HG03558 (cell line): ENCODE measurements around the gene ITGA11.

Experiments
- ATAC-seq: cut with Tn5 transposase; IDR thresholded peaks from one replicate; pipeline ENCODE4 v1.9.1; 2021; ENCODE audit warnings: moderate number of reproducible peaks; ENCODE audit not compliant: unreplicated experiment; ENCODE audit errors: extremely low read depth

ITGA11 gene

DNA sequence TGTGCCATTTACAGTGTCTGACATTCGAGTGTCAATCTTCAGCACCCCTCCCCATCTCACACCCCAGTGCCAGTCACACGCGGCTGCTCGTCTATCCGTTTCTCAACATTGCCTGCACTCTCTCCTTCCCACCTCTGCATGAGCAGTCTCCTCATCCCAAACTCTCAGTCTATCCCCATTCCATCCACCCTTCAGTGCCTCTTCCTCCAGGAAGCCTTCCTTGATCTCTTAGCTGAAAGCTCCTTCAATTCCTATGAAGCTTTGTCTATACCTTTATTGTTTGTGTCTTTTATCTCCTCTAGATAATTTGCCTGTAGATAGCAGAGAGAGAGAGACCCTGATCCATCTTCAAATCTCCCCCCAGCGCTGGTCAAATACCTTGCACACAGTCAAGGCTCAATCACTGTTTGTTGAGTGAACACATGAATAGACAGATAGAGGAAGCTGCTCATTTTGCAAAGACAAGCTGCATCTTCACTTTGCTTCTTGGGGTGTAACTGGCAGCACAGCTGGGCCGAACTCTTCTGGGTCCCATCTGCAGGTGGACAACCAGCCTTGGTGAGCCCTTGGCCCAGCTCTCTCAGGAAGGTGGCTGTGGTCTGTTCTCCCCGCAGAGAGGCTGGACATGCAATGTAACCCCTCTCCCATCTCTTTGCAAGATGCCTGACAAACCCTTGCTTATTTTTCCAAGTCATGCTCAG lies 52.8 kb downstream of the ITGA11 start:
- no peak for ATAC-seq

DNA sequence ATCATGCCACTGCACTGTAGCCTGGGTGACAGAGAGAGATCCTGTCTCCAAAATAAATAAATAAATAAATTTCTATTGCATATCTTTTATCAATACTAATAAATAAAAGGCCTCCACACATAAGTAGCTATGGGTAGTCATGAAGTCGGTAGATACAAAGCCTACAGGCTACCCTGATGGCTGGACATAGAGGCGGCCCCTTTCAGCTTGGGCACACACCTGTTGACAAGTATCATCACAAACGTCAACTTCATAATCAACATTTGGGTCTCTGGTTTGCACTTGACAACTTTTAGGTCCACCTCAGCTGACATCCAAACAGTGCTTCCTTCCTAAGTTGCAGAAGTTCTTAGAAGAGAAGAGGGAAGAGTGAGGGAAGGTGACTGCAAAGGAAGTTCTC lies 53.4 kb downstream of the ITGA11 start:
- ATAC-seq, result no peak

- no peak for ATAC-seq
These were observed 54.2 kb downstream of the ITGA11 start for GRCh38 chr15:68377766-68378165.

DNA sequence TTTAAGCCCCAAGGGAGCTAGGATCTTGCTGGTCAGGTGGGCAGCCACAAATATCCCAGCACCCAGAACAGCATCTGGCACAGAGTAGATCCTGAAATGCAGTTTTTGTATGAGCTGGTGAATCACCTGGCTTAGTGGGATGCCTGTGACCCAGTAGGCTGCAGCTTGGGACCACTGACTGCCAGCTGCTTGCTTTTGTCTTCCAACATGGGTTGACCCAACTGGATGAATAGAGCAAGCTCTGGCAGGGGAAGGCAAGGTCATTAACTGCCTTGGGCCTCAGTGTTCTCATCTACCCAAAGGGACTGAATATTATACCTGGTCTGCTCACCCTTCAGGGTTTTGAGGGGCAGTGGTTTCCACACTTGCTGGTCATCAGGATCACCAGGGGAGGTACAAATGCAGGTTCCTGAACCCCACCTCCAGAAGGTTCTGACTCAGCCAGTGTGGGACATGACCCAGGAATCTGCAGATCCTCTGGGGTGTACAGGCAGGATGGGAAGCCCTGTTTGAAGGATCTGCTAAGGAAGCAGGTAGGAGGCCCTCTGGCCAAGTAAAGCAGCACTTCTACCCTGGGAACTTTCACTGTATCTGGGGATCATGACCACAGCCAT lies 55.4 kb downstream of the ITGA11 start:
- no peak for ATAC-seq

DNA sequence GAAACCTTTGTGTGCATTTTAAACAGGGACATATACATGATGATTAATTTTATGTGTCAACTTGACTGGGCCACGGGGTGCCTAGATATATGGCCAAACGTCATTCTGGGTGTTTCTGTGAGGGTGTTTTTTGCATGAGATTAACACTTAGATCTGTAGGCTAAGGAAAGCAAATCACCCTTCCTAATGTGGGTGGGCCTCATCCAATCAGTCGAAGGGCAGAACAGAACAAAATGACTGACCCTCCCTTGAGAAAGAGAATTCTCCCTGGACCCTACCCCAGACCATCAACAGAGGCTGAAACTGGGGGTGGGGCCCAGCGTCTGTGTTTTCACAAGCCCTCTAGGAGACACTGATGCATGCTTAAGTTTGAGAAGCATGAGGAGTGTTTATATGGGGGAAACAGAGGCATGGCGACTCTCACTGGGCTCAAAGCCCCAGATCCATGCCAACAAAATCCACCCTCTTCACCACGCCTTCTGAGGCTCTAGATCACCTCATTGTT lies 56.2 kb downstream of the ITGA11 start:
- no peak for ATAC-seq

DNA sequence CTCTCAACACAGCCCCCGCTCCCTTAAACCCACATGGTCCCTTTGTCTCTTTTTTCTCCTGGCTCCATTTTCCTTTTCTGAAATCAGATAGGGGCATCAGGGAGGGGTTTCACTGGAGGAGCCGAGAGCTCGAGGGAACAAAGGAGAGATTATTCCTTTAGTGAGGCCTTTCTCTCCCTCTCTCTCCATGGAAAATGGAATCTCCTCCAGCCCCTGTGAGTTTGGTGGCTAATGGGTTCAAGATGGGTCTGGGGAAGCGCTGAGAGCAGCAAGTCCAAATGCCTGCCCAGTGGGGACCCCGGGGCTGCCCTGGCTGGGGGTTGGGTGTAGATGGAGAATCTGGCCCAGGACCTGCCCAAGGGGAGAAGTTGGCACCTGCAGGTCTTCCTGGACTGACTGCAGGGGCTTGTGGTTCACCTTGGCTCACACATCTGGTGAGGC lies 56.8 kb downstream of the ITGA11 start:
- no peak for ATAC-seq

GRCh38 chr15:68374168-68374745 lies 57.7 kb downstream of the ITGA11 start:
- ATAC-seq, result no peak

- ATAC-seq, result no peak
These were observed 58.9 kb downstream of the ITGA11 start for GRCh38 chr15:68373028-68373427.

- no peak for ATAC-seq
These were observed 59.6 kb downstream of the ITGA11 start for GRCh38 chr15:68372291-68372811.

GRCh38 chr15:68371851-68372250 lies 60.1 kb downstream of the ITGA11 start:
- no peak for ATAC-seq

DNA sequence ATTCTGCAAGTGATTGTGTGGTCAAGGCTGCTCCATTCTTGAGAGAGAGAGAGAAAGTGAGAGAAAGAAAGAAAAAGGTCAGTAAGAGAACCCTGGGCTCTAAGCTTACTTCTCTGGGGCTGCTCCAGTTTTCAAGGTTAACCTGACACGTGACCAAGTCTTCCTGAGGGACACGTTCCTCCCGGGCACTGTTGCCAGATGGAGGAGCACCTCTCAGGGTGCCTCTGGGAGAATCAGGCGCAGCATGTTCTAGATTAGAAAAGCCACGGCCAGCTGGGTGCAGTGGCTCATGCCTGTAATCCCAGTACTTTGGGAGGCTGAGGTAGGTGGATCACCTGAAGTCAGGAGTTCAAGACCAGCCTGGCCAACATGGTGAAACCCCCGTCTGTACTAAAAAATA lies 60.8 kb downstream of the ITGA11 start:
- no peak for ATAC-seq

GRCh38 chr15:68370768-68371151 lies 61.2 kb downstream of the ITGA11 start:
- no peak for ATAC-seq

- ATAC-seq, result no peak
These were observed 61.8 kb downstream of the ITGA11 start for GRCh38 chr15:68369931-68370767.

- ATAC-seq, result no peak
These were observed 63.1 kb downstream of the ITGA11 start for GRCh38 chr15:68368731-68369435.

DNA sequence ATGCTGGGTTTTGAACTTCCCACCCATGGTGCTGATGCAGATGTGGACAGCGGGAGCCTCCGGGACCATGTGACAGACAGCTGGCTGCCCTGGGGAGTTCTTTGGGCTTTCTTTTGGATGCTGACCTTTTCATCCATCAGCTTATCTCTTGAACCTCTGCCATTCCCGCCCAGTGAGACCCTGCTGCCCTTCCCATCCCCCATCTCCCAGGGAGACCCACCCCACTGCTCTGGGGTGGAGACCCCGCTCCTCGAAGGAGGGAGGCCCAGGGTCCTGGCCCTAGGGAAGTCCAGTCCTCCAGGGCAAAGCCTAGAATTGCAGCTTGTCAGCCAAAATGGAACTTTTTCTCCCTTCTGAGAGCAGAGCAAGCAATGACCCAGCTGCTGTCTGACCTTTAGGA lies 64.0 kb downstream of the ITGA11 start:
- no peak for ATAC-seq

GRCh38 chr15:68367226-68367625 lies 64.7 kb downstream of the ITGA11 start:
- no peak for ATAC-seq

DNA sequence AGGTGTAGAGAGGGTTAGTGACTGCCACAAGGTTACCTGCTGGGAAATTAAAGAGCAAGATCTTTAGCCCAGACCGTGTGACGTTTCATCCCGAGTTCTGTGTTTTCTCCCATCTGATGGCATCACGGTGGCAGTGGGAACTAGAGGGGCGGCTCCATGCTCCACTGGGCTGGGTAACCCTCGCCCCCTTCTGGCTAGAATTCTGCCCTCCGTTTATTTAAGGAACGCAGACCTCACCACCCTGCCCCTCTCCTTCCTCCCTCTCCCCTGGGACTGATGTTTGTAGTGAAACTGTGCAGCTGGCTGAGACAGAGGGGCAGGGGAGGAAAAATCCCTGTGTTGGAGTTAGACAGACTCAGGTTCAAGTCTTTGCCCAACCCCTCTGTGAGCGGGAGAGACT lies 65.6 kb downstream of the ITGA11 start:
- ATAC-seq, result no peak

DNA sequence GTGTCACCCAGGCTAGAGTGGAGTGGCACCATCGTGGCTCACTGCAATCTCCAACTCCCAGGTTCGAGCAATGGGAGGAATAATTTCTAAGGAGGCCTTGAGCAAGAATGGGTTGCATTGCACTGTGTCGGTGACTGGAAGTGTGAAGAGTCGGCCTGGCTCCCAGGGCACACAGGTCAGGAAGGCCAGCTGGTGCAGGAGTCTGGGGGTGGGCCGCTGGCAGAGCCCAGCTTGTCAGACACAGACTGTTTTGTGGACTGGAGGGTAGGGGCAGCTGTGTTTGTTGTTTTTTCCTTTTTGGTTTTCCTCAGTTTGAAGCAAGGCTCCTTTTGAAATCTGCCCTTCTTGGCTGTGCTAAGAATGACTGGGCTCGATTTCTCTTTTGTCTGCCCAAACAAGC lies 66.2 kb downstream of the ITGA11 start:
- ATAC-seq, result no peak

DNA sequence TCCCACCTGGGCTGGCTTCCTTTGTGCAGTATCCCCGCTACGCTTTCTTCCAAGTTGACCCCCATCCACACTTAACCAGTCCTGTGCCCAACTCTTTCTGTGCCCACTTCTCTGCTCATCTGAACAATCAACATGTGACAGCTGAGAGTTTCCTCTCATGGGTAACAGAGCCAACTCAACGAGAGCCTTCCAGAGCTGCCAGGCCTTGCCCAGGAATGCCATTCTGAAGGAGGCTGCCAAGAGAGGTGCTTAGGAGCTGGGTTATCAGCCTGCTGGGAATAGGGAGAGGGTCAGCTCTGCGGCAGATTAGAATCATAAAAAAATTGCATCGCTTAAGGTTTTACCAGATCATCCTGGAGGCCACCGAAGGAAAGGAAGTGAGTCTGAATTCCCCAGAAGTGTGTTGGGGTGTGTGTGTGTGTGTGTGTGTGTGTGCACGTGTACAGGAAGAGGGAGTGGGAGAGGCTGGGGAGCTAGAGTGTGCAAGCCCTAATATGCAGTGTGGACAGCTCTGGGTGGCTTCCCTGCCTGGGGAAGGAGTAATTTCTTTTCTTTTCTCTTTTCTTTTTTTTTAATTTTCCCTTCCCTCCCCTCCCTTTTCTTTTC lies 66.7 kb downstream of the ITGA11 start:
- ATAC-seq, result no peak

DNA sequence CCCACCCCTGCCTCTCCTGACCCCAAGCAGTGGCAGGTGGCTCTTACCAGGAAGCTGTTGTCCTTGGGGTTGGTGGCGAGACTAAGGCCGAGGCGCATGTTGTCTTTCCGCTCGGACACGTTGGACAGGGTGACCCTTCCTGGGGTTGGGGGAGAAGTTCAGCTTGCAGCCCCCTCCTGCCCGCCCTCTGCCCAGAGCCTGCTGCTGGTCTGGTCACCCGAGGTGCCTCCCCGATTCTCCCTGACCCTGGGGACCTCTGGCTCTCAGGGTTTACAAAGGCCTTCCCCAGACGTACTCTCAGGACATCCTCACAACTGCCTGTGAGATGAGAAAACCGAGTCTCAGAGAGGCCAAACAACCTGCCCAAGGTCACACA lies 67.3 kb downstream of the ITGA11 start:
- no peak for ATAC-seq
